Brain microvascular endothelial cell (primary cell): ENCODE measurements around the gene TEKT5.

ENCODE experiments used
- DNase-seq: peaks from one replicate; pipeline ENCODE4 v3.0.0-alpha.2; 2020
- H3K27ac ChIP-seq: fragments of 250-450 bp; sonication (Bioruptor Pico); 2 replicates; pipeline ENCODE4 v1.5.1; 2020; ENCODE audit warnings: mild to moderate bottlenecking, moderate library complexity
- H3K27me3 ChIP-seq: fragments of 250-450 bp; sonication (Bioruptor Pico); replicated peaks from 2 replicates; pipeline ENCODE4 v1.5.1; 2020; ENCODE audit warnings: mild to moderate bottlenecking
- H3K36me3 ChIP-seq: fragments of 250-450 bp; sonication (Bioruptor Pico); replicated peaks from 2 replicates; pipeline ENCODE4 v1.5.1; 2020; ENCODE audit warnings: mild to moderate bottlenecking
- H3K4me3 ChIP-seq: 2 replicates; pipeline ENCODE4 v1.5.1; 2011; ENCODE audit warnings: low read depth, mild to moderate bottlenecking, control low read depth, low read length, moderate library complexity
- in situ Hi-C: cut with HindIII; loops from 2 replicates; pipeline ENCODE4 v1.10.0; 2017; ENCODE audit warnings: low sequenced_read_pairs, low pct_ligation_motif_present
- TF ChIP-seq, protein P1 (sequence below): IDR thresholded peaks from 2 replicates; pipeline ENCODE4 v1.5.1; 2011; ENCODE audit warnings: low read depth, mild to moderate bottlenecking, moderate library complexity, low read length, control low read depth, inconsistent platforms; ENCODE audit errors: missing control alignments

The TEKT5 gene

GRCh38 chr16:10631886-10632285, 62.8 kb downstream of the TEKT5 start:
- TF ChIP-seq, protein P1, sequence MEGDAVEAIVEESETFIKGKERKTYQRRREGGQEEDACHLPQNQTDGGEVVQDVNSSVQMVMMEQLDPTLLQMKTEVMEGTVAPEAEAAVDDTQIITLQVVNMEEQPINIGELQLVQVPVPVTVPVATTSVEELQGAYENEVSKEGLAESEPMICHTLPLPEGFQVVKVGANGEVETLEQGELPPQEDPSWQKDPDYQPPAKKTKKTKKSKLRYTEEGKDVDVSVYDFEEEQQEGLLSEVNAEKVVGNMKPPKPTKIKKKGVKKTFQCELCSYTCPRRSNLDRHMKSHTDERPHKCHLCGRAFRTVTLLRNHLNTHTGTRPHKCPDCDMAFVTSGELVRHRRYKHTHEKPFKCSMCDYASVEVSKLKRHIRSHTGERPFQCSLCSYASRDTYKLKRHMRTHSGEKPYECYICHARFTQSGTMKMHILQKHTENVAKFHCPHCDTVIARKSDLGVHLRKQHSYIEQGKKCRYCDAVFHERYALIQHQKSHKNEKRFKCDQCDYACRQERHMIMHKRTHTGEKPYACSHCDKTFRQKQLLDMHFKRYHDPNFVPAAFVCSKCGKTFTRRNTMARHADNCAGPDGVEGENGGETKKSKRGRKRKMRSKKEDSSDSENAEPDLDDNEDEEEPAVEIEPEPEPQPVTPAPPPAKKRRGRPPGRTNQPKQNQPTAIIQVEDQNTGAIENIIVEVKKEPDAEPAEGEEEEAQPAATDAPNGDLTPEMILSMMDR = no peak
- Histone ChIP-seq H3K36me3 (no peaks in the 10 kb centered on the region), H3K4me3 (no peak overlapping the region), H3K27me3 (no peaks in the 10 kb centered on the region), H3K27ac (no peak overlapping the region)
- in situ Hi-C loops = no loop called here
- no peak for DNase-seq

DNA sequence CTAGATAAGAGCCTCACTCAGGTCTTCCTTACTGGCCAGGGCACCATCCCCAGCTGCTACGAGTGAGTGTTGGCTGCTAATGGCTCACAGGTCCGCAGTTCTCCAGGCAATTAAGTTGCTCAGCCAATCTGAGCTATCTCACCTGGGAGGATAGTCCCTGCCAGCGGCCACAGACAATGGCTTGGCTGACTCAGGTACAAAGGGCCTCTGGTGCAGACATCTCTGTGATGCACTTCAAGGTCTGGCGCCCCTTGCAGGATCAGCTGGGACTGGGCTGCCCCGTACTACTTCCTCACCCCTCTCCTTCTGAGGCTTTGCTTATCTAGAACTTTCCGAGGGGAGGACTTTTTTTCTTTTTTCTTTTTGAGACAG, 65.2 kb downstream of the TEKT5 start:
- in situ Hi-C loops = no loop called here
- Histone ChIP-seq H3K27me3 (no peaks in the 10 kb centered on the region), H3K4me3 (no peak overlapping the region), H3K27ac (no peak overlapping the region), H3K36me3 (no peaks in the 10 kb centered on the region)
- no peak for DNase-seq
- TF ChIP-seq, protein P1 = no peak

- Histone ChIP-seq H3K4me3 (no peak overlapping the region), H3K27ac (no peak overlapping the region), H3K27me3 (no peaks in the 10 kb centered on the region), H3K36me3 (no peaks in the 10 kb centered on the region)
- peak; percentile 1 for DNase-seq
- in situ Hi-C loops = no loop called here
- TF ChIP-seq, protein P1 = no peak
These were observed 69.0 kb downstream of the TEKT5 start for GRCh38 chr16:10625595-10626357.

DNA sequence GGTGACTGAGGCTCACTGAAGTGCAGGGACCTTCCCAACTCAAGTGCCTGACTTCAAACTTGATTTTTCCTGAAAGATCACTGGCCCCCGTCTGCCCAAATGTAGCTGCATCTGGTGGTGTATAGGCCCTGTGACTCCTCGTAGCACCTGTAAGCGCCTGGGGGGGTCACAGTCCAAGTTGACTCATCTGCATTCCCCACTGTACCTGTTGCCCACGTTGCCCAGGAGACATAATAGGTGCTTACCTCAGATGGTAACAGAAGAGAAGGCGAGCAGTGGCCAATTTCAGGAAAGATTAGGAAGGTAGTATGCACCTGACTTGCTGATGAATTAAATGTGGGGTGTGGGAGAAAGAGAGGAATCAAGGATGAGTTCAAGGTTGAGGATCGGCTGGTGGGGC, 70.2 kb downstream of the TEKT5 start:
- Histone ChIP-seq H3K27ac (no peak overlapping the region), H3K4me3 (no peak overlapping the region), H3K27me3 (no peaks in the 10 kb centered on the region), H3K36me3 (no peaks in the 10 kb centered on the region)
- no peak for DNase-seq
- TF ChIP-seq, protein P1 = no peak
- in situ Hi-C loops = no loop called here

DNA sequence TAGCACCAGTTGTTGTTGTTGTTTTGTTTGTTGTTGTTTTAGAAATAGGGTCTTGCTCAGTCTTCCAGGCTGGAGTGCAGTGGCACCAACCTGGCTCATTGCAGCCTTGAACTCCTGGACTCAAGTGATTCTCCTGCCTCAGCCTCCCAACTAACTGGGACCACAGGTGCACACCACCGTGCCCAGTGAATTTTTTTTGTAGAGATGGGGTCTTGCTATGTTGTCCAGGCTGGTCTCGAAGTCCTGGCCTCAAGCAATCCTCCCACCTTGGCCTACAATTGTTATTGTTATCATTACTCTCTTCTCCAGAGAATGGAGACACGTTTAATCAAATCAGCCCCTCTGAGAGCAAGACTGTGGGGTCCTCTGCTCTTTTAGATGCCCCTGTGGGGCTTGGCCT, 71.7 kb downstream of the TEKT5 start:
- no peak for DNase-seq
- H3K36me3 ChIP-seq = no peaks in the 10 kb centered on the region
- H3K27me3 ChIP-seq = no peaks in the 10 kb centered on the region
- in situ Hi-C loops = no loop called here
- H3K27ac ChIP-seq = no peak overlapping the region
- TF ChIP-seq, protein P1 = no peak
- no peak overlapping the region for H3K4me3 ChIP-seq
